Esophagus squamous epithelium (tissue), 4 donors: ENCODE data around the gene TMEM19.

ENCODE experiments used
- CTCF ChIP-seq, 6 experiments: fragments of 450-650 bp in 4 of 6; fragments of 200-600 bp in 2 of 6; sonication (generic) in 2 of 6; IDR thresholded peaks; one replicate each; pipeline ENCODE4 v1.5.1; 2016 to 2019; ENCODE audit warnings: antibody characterized with exemption in 6 of 6, mild to moderate bottlenecking in 4 of 6, moderate library complexity in 4 of 6
- POLR2A ChIP-seq, 4 donors: fragments of 450-650 bp; IDR thresholded peaks; one replicate each; pipeline ENCODE4 v1.6.1; 2017; ENCODE audit warnings: antibody characterized with exemption in 4 of 4, mild to moderate bottlenecking in 4 of 4, moderate library complexity in 3 of 4

GRCh38 chr12:71671311-71671710 is 14.6 kb upstream of the TMEM19 start:
- TF ChIP-seq CTCF (IDR thresholded peaks at IDR 0.05) (no peak), POLR2A (IDR thresholded peaks at IDR 0.05) (no peak)
